ENCODE data around the gene GLMN.

GLMN gene, protein sequence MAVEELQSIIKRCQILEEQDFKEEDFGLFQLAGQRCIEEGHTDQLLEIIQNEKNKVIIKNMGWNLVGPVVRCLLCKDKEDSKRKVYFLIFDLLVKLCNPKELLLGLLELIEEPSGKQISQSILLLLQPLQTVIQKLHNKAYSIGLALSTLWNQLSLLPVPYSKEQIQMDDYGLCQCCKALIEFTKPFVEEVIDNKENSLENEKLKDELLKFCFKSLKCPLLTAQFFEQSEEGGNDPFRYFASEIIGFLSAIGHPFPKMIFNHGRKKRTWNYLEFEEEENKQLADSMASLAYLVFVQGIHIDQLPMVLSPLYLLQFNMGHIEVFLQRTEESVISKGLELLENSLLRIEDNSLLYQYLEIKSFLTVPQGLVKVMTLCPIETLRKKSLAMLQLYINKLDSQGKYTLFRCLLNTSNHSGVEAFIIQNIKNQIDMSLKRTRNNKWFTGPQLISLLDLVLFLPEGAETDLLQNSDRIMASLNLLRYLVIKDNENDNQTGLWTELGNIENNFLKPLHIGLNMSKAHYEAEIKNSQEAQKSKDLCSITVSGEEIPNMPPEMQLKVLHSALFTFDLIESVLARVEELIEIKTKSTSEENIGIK

DNA sequence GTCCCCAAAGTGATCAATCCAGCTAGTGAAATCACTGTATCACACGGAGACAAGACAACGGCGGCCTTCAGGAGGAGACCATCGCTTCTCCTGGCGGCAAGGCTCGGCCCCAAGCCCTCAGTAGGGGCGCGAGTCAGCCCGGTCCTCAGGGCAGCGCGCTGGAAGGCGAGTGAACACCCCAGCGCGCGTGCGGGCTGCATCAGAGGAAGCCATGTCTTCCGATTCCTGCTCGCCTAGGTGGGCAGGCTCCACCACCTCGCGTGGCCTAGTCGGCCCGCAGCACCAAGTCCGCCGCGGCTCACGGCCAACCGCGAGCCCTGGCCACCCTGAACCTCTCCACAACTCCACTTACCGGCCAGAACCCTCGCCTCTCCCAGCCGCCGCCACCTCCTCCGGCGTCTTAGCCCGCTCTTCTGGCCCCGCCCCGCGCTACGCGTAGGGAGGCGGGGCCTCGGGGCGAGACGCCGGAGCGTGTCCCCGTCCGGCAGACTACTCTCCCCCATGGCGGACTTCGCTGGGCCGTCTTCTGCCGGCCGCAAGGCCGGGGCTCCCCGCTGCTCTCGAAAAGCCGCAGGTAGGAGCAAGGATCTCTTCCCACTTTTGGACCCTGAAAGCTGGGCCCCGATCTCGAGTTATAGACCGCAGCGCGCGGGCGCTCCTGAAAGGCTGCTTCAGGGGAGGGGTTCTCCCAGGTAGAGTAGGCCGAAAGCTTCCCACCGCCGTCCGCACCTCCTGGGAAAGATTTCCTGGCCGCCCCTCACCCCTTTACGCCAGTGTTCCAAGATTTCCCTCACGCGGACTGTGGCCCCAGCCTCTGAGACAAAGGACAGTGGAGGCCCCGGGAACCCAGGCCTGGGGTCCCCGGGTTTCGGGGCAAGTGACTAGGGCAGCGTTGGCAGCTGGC, at the start of gene GLMN, which contains the start of gene RPAP2:
TSS of gene GLMN (minus strand) at position 415 of the 904 bp plus-strand sequence. CDS start 988 bp downstream, outside the sequence.
TSS of gene RPAP2 (plus strand) at position 487 of the 904 bp plus-strand sequence. CDS start at position 502, 15 bp downstream.
- peak; percentile 86 to 93 for DNase-seq

DNA sequence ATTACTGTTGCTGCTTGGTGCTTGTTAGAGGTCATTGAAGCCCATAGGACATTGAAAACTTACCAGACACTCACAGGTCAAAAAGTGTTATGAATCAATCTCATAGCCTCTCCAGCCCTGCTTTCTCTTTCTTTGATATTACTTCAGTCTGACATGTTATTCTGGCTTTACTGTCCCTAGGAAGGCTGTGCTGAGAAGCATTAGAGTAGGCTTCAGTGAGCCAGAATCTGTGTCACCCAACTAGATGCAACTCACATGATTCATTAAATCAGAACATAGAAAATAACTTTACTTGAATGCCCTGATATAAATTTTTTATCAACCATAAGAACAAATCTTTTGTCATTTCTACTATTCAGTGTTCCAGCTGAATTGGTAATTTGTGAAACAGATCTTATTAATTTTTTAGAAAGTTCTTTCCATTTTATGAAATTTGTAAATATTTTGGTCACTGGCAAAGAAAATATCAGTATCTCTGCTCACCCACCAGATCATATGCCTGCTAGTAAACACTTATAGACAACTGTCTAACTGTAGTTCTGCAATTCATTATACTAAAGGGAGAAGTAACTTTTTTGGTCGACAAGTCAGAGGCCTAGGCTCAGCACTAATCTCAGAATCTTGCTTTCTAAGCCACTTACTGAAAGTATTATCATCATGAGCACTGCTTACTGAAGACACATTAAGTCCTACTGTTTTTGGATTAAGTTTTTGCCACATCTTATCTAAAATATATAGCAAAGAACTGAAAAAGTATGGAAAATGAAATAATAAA, 48.3 kb upstream of the GLMN start:
- no peak for DNase-seq

DNA sequence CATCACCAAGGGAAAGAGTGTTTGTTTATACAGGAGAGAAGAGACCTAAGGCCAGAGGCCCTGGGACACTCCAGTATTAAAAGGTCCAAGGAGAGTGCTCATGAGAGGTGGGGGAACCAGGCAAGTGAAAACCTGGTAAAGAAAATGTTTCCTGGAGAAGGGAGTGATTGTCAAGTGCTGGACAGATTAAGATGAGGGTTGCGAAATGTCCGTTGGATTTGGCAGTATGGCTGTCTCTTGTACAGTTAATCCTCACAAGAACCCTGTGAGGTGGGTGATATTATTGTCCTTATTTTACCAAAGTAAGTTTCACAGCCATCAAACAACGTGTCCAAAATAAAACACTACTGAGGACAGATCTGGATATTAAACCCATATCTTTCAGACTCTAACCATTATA, 44.3 kb upstream of the GLMN start:
- no peak for DNase-seq

DNA sequence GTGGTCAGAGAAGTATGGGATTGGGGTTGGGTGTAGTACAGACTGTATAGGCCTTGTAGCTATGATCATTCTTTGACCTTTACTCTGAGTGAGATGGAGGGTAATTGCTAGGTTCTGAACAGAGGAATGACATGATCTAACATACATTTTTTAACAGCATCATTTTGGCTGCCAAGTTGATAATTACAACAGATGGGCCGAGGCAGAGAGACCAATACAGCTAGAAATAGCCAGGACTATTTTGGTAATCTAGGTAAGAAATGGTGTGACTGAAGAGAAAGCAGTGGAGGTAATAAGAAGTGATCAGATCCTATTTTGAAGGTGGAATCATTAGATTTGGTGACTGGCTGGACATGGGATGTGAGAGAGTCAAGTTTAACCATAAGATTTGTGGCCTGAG, 43.6 kb upstream of the GLMN start:
- no peak for DNase-seq

DNA sequence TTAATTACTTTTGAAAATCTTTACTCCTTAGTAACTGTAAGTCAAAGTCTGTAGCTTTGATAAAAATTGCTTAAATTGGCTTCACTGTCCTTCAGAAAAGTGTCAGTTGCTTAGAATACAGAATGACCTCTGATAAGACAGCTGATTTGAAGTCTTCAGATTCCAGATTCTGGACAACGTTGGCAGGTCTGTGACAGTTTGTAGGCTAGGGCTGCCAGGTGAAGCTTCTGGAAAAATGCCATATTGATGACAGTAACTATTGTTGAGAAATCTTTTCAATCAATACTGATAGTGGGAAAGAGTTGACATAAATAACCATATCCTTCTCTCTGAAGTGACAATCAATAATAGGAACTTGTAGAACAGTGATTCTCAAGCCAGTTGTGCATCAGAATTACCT, 41.4 kb upstream of the GLMN start:
- DNase-seq: no peak

DNA sequence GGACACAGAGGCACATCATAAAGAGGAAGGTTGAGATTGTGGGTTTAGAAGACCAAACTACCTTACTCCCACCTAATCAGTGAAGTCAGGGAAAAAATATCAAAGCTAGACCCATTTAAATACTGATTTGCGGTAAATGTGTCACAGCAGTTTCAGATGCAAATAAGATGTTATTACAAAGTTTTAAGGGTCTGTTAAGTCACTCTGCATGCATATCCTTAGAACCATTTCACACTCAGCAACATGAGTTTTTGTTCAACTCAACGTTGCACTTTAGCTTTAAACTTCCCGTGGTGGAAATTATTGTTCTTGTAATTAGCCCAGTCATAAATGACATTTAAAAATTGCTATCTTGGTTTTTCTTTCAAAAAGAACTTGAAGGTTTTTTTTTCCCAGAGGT, 34.9 kb upstream of the GLMN start:
- no peak for DNase-seq

DNA sequence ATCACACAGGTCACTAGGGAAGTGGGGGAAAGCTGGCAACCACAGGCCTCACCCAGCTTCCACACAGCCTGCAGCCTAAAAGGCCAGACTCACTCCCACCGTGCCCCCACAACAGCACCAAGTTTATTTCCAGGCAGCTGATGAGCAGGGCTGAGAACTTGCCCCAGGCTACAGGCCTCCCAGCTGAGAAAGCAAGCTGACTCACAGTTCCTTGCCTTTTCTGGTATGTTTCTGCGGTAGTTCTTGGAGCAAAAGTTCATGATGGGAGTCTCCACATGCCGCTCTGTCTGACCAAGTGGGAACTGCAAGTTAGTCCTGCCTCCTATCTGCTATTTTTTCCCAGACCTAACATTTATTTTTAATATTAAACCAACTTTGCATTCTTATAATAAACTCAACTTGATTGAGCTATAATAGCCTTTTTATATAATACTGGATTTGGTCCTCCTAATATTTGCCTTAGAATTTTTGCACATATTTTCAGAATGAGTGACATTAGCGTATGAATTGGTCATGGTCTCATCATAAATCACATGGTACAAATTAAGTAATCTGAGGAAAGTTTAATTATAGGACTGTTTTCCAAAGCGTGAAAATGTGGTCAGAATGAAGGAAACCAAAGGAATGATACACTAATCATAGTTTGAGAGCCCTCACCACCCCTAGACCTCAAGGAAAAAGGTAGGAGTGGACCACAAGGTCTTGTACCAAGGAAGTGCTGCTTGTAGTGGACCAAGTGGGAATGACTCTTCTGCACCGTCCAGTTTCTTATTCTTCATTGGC, 30.8 kb upstream of the GLMN start:
- no peak for DNase-seq

DNA sequence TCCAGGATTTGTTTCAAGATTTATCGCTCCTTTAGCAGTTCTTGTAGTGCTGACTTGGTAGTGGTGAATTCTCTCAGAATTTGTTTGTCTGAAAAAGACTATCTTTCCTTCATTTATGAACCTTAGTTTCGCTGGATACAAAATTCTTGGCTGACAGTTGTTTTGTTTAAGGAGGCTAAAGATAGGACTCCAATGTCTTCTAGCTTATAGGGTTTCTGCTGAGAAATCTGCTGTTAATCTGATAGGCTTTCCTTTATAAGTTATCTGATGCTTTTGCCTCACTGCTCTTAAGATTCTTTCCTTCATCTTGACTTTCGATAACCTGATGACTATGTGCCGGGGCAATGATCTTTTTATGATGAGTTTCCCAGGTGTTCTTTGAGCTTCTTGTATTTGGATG, 29.0 kb upstream of the GLMN start:
- DNase-seq: no peak

DNA sequence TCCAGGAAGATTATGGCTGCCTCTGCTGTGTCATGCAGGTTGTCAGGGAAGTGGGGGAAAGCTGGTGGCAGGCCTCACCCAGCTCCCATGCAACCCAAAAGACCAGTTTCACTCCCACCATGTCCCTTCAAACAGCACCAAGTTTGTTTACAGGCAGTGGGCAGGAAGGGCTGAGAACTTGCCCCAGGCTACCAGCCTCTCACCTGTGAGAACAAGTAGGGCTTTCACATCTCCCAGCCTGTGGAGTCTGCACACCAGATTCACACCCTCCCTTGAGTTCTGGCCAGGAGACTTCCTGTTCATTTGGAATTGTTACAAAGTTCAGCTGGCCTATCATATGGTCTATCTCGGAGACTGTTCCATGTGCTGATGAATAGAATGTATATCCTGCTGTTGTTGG, 27.9 kb upstream of the GLMN start:
- DNase-seq: no peak

DNA sequence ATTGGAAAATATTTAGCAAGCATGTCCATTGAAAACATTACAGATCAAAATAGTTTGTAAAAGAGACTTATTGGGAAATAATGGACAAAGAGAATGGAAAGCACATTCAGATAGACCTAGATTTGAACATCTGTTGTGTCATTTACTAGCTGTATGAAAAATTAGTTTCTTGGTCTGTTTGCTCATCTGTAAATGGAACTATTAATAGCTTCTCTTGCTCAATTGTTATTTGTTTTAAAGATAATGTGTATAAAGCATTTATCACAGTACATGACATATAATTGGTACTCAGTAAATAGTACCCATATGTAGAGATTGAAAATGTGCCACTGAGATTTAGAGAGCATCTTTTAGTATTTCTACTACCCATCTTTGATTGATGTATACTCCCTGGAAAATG, 26.0 kb upstream of the GLMN start:
- DNase-seq: no peak

DNA sequence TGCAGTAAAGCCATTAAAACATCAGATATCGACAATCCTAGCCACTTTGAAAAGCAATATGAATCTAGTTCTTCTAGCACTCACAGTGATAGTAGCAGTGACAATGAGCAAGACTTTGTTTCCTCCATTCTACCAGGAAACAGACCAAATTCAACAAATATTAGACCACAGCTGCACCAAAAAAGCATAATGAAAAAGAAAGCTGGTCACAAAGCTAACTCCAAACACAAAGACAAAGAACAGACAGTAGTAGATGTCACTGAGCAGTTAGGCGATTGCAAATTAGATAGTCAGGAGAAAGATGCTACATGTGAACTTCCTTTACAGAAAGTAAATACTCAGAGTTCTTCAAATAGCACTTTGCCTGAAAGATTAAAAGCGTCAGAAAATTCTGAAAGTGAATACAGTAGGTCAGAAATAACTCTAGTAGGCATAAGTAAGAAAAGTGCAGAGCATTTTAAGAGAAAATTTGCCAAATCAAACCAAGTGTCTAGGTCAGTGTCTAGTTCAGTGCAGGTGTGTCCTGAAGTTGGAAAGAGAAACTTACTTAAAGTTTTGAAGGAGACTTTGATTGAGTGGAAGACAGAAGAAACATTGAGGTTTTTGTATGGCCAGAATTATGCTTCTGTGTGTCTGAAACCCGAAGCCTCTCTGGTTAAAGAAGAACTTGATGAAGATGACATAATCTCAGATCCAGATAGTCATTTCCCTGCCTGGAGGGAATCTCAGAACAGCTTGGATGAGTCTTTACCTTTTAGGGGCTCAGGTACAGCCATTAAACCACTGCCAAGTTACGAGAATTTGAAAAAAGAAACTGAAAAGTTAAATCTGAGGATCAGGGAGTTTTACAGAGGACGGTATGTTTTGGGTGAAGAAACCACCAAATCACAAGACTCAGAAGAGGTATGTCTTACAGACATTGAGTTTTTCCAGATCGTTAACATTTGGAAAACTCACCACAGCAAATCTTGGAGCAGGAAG, 25.0 kb upstream of the GLMN start:
- no peak for DNase-seq

DNA sequence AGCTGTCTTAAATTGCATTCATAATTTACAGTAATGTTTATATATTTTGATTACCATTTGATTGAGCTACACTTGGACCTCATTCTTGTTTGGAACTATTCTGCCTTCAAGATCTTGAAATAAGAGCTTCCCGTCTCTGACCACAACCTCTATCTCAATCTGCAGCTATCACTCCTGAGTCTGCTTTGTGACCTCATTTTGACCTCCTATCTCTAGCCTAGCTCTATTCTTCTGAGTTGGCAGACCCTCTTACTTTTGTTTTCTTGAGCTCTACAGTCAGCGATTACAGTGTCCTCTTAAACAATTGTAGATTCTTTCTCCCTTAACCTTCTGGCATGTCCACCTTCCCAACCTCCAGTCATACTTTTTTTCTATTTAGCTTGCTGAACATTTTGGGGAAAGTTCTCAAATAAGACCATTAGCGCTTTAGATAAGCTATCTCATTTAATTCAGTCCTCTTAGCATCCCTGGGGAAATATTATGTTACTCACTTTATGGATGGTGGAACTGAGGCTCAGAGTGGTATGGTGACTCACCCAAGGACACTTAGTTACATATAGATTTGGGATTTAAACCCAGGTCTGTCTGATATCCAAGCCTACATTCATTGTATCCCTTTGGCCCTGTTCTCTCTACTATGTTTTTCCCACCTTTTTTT, 19.2 kb upstream of the GLMN start:
- no peak for DNase-seq

DNA sequence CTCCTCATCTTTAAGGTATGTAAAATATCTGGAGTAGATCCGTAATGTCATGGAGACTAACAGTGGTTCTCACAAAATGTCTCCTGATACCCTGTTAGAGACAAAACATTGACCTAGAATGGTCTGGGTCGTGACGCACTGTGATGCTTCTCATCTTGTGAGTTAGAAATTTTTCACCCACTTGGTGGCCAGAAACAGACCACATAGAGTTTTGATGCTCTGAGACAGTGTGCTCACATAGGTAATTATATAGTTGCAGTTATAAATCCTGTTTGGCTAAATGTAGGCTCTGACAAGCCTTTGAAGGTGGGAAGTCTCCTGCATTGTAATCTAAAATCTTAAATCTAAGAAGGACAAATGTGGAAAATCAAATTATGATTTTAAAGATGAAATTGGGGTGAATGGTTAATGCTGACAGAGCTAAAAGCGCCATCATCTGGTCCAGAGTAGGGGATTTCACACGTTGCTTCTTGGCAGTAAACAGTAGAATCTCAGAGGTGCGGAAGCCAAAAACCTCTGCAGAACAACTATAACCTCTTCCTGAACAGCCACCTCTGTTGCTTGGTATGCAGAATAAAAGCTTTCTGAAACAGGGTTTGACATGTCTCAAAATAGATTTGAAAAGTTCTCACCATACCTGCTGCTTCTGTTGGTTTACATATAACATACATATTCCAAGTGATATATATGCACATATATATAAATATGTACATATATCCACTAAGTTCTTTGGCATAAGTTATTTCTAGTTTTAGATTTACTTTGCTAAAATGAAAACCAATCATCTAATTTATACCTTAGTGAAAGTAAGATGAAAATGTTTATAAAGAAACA, 17.2 kb upstream of the GLMN start:
- DNase-seq: no peak

DNA sequence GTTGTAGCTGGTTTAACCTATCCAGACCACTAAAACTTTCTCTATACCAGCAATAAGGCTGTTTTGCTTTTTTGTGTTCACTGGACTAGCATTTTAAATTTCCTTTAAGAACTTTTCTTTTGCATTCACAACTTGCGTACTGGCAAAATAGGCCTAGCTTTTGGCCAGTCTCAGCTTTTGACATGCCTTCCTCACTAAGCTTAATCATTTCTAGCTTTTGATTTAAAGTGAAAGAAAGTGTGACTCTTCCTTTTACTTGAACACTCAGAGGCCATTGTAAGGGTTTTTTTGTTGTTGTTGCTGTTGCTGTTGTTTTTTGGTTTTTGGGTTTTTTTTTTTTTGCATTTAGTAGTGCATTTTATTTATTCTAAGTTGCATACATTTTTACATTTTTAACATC, 15.2 kb upstream of the GLMN start:
- DNase-seq: no peak

DNA sequence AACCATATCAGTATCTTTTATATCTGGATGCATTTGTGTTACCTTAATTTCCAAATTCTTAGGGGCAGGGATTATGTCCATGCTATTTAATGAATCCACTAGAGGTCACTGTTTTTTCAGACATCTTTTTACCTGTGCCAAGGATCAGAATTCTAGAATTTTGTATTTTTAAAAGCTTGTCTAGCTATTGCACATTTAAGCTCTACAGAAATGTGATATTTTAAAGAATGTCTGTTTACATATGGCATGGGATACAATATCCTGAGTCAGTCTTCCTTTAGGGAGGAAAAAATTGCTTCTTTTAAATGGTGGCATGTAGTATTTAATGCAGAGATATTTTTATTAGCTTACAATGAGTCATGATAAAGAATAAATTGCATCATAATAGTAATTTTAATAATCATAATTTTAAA, 11.4 kb upstream of the GLMN start:
- peak; percentile 12 to 51 for DNase-seq

DNA sequence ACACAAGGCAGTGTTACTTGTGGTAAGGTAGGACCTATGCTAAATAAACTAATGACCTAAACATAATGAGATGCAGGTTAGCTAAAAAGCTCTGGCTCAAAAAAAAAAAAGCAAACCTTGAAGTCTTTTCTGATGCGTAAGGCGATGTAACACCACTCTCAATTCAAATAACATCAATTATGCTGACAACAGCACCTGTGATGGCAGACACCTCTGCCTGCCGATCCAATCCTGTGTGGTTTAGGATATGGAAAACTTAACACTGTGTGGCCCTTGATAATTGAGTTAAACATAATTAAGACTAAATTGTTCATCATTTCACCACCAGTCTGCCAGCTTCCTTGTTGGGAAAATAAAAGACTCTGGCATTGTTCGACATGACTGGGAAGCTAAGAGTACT, 9.2 kb upstream of the GLMN start:
- no peak for DNase-seq

DNA sequence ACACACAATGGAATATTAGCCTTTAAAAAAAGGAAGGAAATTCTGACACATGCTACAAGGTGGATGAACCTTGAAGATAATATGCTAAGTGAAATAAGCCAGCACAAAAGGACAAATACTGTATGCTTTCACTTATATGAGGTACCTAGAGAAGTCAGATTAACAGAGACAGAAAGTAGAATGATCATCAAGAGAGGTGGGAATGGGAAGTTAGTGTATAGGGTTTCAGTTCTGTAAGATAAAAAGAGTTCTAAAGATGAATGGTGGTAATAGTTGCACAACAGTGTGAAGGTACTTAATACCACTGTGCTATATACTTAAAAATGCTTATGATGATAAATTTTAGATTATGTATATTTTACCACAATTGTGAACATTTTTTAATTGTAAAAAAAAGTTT, 7.2 kb upstream of the GLMN start:
- DNase-seq: no peak

DNA sequence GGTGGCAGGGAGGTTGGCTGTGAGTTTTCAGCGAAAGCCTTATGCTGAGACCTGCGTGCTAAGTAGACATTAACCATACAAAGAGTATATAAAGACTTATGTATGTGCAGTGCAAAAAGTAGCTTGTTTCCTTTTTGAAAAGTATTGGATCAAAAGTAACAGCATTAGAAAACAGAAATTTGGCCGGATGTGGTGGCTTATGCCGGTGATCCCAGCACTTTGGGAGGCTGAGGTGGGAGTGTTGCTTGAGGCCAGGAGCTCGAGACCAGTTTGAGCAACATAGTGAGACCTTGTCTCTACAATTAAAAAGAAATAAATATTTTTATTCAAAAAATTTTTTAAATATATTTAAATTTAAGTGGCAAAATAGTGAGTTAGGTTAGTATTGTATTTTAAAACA, 2.2 kb upstream of the GLMN start:
- no peak for DNase-seq
